ENCODE data around the gene HSPA5.
"Not testable (repeated sequence)": the region's sequence is repeated elsewhere in the genome, so short reads cannot be mapped to it uniquely, and the experiment has no call there.

Gene HSPA5

GRCh38 chr9:125241000-125241862 is at the start of gene HSPA5:
Gene HSPA5, minus strand, starts transcription at chr9:125241343. Its CDS starts 217 bp downstream, at chr9:125241126.
- peak; percentile 99 for DNase-seq

DNA sequence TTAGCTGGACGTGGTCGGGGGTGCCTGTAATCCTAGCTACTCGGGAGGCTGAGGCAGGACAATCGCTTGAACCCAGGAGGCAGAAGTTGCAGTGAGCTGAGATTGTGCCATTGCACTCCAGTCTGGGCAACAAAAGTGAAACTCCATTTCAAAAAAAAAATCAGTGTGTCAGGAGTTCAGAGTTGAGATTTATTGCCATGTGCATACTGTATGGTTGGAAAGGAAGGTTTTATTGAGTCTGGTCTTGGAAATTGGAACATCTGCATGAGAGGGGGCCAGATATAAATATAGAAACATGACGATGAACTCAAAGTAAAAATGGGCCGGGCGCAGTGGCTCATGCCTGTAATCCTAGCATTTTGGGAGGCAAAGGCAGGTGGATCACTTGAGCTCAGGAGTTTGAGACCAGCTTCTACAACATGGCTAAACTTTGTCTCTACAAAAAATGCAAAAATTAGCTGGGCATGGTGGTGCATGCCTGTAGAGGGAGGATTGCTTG is 45.8 kb upstream of the HSPA5 start:
- DNase-seq: not testable (repeated sequence)

DNA sequence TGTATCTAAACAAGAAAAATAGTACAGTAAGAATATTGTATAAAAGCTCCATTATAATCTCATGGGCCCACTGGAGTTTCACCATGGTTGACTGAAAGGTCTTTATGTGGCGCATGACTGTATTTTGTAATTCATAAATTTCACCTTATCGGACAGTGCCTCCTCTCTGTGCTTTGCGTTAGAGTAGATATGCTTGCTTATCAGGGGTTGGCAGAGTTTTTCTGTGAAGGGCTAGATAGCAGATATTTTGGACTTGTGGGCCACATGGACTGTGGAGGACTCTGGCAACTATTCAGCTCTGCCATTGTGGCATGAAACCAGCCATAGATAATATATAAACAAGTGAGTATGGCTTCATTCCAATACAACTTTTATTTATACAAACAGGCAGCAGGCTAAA is 43.7 kb upstream of the HSPA5 start:
- DNase-seq: no peak

GRCh38 chr9:125280945-125281344 is 39.8 kb upstream of the HSPA5 start:
- no peak for DNase-seq

- DNase-seq: no peak
These were observed 36.3 kb upstream of the HSPA5 start for GRCh38 chr9:125277411-125277810.

GRCh38 chr9:125276771-125277170 is 35.6 kb upstream of the HSPA5 start:
- DNase-seq: no peak

DNA sequence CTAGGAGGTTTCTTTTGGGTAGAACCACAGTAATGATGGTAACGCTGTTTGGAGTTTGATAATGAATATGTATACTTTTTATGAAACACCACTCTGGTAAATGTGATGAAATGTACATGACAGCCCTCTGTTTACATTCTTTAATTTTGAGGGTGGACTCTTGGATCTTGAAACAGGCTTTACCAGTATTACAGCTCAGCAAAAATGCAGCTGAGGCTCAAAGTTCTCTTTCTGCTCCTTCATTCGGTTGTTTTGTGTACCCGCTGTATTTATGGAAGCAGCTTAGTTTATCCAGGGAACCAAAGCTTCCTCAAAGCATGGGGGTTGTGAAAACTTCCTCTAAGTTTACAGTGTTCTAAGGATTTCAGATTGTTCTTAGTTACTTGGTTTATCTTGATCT is 31.6 kb upstream of the HSPA5 start:
- no peak for DNase-seq

DNA sequence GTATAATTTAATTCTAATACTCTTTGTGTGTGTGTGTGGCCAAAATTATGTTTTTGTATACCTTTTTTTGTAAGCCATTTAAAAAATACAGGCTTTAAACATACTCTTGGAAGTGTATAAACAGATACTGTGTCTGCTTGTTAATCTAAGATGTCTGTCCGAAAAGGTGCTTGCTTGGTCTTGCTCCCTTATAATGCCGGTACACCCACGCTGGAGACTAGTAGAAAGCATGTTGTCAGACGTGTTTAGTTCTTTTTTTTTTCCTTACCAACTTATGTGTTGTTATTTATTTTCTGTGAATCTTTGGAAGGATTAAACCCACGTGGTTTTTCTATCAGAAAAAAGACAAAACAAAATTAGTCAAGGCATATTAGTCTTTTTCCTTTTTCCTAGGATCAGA is 29.9 kb upstream of the HSPA5 start:
- DNase-seq: no peak

DNA sequence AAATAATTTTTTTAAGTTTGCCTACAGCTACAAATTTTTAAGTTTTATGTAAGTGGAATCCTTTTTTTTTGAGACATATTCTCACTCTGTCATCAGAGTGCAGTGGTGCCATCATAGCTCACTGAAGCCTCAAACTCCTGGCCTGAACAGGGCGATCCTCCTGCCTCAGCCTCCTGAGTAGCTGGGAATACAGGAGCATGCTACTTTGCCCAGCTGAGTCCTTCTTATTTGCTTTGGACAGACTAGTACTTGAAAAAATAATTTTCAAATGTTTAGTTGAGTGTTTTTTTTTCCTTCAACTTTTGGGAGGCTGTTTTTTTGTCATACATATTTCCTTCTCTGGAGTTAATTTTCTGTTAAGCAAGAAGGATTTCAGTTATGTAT is 27.9 kb upstream of the HSPA5 start:
- DNase-seq: no peak

DNA sequence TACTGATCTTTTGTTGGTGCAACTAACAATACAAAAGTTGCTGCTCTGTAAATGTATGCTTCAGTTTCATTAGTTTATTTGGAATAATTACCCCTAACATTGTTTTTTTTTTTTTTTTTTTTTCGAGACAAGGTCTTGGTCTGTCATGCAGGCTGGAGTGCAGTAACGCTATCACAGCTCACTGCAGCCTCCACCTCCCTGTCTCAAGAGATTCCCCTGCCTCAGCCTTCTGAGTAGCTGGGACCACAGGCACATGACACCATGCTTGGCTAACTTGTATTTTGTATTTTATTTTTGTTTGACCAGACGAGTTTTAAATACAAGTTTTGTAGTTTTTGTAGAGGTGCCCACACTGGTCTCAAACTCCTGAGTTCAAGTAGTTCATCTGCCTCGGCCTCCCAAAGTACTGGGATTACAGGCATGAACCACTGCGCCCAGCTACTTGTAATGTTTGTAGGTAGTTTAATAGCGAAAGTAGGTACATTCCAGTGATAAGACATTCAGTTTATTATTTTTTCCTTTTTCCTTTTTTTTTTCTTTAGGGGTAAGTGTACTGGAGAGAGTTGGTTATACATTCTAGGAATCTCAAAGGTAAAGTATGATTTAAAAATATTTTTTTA is 27.4 kb upstream of the HSPA5 start:
- no peak for DNase-seq

DNA sequence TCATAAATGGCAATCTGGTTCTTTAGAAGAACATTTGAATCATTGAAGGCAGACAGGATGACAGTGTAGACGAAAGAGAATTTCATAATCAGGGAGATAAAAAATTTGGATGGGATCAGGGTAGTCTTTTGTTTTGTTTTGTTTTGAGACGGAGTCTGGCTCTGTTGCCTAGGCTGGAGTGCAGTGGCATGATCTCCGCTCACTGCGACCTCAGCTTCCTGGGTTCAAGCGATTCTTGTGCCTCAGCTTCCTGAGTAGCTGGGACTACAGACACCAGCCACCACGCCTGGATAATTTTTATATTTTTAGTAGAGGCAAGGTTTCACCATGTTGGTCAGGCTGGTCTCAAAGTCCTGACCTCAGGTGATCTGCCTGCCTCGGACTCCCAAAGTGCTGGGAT is 22.9 kb upstream of the HSPA5 start:
- DNase-seq: peak; percentile 34

DNA sequence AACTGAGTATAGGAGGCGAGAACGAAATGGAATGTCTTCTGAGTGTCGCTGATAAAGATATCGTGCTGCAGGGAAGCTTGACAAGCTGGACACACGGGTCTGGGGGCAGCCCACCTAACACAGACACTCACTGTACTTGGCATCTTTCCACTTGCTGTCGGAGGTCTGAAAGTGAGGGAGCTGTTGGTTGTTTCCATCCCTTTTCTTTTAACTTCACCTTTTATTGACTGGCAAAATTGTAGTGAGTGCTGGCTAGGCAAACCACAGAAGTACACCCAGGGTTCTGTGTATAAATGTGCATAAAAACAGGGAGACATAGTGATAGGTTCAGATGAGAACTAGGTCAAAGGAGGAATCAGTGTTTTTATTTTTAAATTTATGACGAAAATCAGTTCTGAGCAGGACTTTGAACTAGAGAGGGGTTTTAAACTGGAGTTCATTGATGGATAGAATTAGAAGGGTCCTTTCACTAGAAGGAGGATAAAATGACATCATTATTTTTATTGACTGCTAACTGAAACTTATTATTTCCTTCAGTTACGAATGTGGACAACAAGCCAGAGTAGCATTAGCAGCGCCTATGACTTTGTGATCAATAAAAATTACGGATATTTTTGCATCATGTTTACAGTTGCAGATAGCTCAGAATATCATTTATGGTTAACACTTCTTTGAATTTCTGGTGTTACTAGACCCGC is 21.3 kb upstream of the HSPA5 start:
- DNase-seq: no peak

DNA sequence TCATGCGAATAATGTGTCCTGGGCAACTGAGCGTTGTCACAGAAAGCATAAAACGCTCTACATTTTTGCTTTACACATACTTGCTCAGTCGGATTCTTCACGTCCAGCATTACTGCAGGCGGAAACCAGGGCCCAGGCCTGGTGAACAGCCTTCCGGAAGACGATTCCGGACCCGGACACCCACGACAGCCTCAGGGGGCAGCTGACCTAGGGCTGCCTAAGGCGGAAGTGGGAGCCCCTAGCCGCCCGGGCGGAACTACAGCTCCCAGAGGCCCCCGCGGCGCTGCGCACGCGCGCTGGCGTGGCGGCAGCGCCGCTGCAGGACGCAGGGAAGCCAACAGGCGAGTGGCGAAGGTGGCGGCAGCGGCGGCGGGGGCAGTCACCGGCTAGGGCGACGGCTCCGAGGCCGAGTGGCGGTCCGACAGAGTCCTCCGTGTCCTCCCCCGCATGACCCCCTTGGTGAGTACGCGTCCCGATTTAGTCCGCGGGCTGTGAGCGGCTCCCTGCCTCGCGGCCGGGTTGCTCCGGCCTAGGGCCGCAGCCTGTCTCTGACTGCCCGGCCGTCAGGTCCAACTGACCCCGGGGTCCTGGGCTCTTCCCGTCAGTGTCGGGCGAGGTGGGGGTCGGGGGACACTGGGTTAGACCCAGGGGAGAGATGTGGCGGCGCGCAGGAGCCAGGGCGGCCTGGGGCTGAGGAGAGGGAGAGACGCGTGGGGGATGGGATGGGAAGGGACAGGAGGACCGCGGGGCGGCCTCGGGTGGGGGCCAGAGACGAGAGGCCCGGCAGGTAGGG is 20.6 kb upstream of the HSPA5 start, which contains the start of gene GAPVD1:
Gene GAPVD1, plus strand, starts transcription at position 326 of the 793 bp plus-strand sequence. CDS start 37,096 bp downstream, outside the sequence.
- peak; percentile 93 for DNase-seq

- no peak for DNase-seq
These were observed 19.4 kb upstream of the HSPA5 start for GRCh38 chr9:125260561-125260960.

DNA sequence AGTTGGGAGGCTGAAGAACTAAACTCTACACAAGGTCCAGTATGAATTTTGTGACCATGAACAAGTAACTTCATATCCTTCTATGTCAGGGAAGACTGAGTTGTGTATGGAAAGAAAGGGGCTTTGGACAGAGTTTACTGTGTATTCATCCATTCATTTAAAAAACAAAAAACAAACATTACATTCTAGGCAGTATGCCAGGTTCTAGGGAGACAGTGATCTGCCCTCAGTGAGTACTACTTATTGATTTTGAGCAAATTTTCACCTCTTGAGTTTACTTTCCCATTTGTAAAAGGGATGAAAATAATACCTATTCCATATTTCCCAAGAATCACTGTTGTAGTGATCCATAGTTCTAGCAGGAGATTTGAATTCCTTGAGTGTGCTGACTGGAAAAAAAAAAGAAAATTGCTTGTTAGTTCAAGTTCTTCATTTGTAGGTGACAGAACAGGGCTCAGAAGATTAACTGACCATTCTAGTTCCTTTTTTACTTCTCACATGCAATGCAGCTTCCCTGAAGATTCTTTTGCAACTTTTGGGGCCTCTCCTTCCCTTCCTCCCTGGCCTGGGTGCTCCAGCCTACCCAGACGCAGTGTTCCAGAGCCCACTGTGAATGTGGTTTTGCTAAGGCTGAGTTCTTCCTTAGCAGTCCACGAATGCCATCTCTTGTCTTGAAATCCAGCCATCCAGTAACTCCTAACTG is 17.8 kb upstream of the HSPA5 start:
- DNase-seq: no peak

DNA sequence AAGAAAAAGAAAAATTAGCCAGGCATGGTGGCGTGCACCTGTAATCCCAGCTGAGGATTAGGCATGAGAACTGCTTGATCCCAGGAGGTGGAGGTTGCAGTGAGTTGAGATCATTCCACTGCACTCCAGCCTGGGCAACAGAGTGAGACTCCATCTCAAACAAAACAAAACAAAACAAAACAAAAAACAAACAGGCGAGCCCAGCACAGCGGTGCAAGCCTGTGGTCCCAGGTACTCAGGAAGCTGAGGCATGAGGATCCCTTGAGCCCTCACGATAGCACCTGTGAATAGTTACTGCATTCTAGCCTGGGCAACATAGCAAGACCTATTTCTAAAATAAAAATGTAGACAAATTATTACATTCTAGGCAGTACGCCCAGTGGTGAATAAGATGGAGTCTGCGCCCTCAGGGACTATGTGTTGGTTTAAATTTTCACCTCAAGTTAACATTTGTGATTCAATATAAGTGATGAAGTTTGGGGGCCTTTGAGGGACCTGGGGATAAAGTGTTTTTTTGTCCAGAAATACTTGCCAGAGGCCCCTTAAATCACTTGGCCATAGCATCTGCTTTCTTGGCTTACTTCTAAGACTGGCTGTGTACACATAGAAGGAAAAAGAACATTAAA is 17.1 kb upstream of the HSPA5 start:
- DNase-seq: no peak

DNA sequence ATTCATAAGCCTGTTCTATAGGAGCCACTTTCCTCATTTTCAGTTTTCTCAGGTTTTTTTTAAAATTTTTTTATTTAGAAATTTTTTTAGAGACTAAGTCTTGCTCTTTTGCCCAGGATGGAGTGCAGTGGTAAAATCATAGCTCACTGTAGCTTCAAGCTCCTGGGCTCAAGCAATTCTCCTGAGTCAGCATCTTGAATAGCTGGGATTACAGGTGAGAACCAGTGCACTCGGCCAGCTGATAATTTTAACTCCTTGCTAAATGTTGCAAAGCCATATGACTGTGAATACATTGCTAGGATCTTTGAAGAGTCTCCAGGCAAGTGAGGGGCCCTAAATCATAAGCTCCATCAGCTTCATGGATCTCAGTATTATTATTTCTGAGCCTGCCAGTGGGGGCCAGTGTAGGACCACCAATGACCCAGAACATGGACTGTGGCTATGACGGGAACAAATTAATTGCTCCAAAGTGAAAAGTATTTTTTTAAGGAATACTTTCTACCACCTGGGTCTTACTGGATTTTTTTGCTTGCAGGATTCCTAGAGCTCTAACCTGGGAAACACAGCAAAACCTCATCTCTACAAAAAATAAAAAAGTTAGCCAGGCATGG is 14.7 kb upstream of the HSPA5 start:
- no peak for DNase-seq

GRCh38 chr9:125254231-125254630 is 13.1 kb upstream of the HSPA5 start:
- DNase-seq: no peak

- no peak for DNase-seq
These were observed 5.1 kb upstream of the HSPA5 start for GRCh38 chr9:125246261-125246667.

DNA sequence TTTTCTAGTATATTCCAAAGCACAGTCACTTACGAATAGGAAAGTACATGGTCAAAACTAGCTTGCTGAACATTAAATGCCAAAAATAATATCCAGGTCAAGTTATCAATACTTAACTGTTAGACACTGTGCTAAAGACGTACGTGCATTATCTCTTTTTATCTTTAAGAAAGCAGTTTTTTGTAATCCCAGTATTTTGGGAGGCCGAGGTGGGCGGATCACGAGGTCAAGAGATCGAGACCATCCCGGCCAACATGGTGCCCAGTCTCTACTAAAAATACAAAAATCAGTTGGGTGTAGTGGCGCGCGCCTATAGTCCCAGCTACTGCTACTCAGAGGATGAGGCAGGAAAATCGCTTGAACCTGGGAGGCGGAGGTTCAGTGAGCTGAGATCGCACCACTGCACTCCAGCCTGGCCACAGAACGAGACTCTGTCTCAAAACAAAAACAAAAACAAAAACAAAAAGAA is 2.7 kb upstream of the HSPA5 start:
- DNase-seq: no peak
